Activated CD8-positive, alpha-beta memory T cell treated with anti-CD3 and anti-CD28 coated beads, Interleukin-2, amount 50 U/mL, for 4 hours (primary cell): ENCODE measurements around the gene SMYD5.
"Not testable (repeated sequence)": the region's sequence is repeated elsewhere in the genome, so short reads cannot be mapped to it uniquely, and the experiment has no call there.

Source experiments
- DNase-seq: peaks from one replicate; pipeline ENCODE4 v3.0.0-alpha.2; 2020

Gene SMYD5

DNA sequence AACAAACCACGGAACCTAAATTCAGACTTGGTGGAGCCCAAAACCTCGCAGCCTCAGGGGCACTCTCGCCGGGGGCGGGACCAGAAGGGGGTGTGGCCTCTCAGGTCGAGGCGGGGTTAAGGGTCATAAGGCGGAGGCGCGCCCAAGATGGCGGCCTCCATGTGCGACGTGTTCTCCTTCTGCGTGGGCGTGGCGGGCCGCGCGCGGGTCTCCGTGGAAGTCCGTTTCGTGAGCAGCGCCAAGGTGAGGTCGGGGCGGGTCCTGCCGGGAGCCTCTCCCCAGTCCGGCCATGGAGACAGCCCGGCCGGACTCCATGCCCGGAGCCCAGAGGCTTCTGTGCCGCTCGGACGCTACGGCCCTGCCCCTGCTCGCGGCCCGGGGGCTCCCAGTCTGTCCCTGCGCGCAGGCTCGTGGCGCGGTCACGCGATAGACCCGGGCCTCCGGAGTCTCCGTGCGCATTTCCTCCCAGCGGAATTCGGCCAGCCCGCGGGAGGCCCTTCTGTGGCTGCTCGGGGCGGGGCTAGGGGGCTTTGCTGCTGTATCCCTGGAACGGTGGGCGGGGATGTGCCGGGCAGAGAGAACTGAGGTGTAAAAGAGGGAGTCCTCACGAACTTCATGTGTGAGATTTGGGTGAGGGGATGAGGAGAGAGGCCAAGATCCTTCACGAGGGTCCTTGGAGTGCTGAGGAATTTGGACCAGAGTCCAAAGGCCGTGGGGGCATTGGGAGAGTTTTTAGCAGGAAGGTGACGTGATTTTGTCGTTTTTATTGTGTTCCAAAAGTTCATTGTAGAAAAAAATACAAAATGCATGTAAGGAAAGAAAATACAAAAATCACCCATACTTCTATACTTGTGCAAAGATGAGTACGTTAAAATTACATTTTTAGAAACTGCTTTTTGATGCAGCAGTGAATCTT, at the start of gene SMYD5:
TSS of gene SMYD5 (plus strand) at position 126 of the 916 bp plus-strand sequence. CDS start at position 148, 22 bp downstream.
- DNase-seq, result peak; percentile 94

DNA sequence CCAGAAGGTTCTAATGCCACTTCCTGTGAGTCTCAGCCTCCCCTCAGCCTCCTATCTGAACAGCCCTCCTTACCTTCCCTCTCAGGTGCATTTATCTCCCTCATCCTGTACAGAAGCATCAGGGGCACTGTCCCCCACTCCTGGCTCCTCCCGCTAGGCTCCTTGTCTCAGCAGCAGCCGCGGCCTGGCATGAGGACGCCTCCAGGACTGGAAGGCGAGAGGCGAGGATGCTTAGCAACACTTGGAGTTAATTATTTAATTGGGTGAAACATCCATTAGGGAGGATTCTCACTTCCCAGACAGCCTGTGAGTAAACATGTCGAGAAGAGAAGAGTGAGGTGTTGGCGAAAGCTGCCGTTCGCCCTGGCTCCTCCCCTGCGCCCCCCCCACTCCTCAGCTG, 48.1 kb upstream of the SMYD5 start:
- not testable (repeated sequence) for DNase-seq

DNA sequence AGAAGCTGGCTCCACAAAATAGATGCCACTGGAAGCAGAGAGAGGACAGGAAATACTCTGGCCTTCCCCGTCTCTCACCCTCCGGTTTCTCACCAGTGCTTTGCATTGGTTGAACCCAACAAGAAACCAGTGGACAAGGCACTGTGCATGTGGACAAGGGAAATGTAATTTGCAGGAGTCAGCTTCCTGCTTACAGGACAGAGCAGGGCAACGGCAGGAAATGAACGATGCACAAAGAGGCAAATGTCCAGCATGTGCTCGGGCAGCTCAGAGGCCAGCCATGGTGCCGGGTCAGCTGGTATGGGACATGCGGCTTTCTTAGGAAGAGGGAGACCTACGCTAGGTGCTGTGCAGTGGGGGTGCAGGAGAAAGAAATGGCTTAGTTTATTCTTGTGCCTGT, 47.2 kb upstream of the SMYD5 start:
- not testable (repeated sequence) for DNase-seq

DNA sequence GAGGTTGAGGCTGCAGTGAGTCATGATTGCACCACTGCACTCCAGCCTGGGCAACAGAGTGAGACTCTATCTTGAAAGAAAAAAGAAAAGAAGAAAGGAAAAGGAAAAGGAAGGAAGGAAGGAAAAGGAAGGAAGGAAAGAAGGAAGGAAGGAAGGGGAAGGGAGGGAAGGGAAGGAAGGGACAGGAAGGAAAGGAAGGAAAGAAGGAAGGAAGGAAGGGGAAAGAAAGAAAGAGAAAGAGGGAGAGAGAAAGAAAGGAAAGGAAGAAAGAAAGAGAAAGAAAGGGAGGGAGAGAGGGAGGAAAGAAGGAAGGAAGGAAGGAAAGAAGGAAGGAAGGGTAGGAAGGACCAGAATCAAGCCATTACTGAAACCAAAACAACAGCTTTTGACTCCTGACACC, 45.7 kb upstream of the SMYD5 start:
- DNase-seq, result not testable (repeated sequence)

DNA sequence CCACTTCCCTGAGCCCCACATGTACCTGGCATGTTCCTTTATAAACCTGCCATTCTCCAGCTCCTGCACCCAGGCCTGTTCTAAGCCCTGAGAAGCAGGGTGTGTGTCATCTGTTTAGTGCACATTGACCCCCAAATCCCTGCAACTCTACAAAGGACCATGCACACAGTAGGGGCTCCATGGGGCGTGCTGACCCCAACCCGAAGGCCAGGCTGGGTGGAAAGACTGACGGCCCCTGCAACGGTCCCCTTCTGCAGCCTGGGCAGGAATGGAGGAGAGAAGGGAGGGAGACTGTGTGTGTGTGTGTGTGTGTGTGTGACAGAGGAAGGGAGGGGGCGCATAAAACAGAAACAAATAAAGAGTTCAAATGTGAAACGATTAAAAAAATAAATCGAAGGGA, 43.7 kb upstream of the SMYD5 start:
- DNase-seq, result not testable (repeated sequence)

DNA sequence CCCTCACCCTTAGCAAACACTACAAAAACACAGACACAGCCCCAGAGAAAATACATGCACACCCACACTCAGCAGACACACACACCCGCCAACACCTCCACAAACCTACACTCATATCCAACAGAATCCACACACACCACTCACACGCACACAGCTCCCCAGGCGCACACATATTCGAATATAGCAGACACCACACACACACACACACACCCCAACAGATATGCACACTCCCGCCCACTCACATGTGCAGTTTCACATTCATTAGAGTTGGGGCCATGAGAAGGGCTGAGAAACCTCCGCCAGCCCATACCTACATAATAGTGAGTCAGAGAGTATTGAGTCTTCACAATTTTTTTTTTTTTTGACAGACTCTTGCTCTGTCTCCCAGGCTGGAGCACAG, 41.1 kb upstream of the SMYD5 start:
- no peak for DNase-seq

DNA sequence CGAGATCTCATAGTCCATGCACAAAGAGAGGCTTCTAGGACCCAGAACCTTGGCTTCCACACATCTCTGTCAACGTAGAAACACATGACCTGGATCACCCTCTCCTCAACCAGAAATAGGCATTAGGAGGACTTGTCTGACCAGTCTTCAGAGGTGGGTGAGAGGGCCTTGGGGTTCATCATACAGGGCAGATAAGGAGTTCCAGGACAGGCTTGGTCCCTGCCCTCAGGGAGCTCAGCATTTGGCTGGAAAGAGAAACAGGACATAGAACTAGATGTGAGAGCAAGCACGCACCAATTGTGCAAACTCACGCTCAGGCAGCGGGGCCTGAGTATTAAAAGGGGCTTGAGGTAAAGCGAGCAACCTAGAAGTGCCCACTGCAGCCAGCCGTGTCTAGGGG, 40.3 kb upstream of the SMYD5 start:
- DNase-seq, result no peak

DNA sequence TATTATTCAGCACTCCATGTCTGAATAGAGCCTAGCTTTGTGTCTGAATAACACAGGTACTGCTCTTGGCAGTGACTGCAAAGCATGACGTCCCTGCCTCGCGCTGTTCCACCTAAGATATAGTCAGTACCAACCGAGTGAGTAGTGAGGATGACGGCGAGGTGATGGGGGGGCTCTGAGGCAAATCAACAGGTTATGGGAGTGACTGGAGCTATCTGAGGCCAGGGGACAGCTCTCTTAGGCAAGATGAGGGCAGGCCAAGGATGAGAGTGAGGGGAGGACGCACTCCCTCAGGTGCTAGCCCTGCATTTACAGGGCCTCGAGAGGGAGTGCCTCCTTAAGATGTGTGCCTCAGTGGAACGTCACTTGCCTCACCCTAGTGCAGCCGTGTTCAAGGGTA, 39.8 kb upstream of the SMYD5 start:
- no peak for DNase-seq

DNA sequence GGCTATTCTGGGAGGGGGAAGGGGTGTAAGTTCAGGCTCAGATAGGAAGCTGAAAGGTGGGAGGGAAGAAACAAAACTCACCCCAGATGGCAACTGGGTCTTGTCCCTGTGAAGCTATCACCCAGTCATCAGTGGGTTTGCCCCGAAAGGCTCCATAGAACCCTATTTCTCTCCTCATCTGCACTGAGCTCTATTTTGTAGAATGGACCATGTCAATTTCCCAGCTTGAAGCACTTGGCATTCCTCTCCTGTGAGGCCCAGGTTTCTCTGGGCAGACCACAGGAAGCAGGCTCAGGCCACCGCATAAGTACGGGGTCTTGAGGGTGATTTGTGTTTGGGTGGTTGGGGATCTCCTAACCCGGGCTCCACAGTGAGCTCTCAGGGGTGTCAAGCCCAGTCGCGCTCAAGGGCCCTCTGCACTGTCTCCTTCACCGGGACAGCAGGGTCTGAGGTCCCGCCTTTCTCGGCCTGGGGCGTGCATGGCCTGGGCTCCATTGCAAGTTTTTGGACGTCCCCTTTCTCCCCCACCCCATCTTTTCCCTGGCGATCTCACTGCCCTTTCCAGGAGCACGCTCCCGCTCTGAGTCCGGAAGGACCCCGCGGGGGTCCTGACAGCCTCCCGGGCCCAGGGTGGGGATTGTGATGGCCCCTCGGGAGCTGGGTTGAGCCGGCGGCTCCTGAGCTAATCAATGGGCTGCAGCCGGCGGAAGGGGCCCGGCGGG, 38.9 kb upstream of the SMYD5 start:
- no peak for DNase-seq

DNA sequence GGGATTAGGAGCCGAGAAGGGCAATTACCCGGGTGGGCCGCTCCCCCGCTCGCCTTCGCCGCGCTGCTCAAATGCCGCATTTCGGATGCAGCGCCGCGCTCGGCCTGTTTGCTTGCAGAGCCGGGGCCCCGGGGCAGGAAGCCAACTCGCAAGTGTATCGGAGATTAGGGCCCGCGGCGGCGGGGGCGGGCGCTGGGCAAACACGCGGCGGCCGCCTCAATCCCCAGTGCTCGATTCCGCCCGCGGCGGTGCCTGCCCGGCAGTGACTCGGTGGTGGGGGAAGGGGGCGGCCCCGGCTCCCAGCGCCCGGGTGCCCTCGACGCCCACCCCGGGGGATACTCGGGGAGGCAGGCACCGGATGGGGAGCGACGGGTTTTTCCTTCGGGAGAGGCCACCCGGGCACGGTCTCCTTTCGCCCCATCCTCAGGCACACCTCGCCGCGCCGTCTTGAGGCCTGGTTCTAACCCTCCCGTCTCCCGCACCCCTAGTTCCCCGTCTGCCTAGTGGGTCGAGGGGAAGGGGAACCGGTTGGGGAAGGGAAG, 38.3 kb upstream of the SMYD5 start:
- peak; percentile 72 for DNase-seq

DNA sequence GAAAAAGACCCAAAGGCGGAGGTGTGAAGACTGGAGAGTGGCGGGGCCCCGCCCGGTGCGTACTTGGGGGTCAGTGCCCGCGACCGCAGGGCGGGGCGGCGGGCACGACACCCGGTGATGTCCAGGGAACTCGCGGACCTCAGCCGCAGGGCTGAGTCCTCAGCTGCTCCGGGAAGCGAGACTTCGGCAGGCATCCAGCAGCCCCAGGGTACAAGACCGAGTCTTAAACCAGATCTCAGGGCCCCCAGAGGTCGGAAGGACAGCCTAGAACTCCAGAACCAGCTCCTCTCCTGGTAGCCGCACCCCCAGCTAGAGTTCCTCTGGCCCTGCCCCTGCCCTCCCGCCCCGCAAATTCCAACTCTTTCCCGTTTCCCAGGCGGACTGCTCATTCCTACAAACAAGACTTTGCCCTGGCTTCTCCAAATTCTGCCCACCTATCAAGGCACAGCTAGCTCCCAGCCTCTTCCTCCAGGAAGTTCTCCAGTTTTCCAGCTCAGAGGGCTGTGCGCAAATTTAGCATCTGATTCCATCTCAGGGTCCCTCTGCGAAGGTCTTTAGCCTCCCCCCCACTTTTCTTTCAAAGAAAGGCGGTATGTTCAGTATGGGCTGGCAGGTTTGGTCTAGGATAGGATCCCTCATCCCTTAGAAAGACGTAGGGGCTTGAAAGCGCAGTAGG, 37.7 kb upstream of the SMYD5 start:
- no peak for DNase-seq

DNA sequence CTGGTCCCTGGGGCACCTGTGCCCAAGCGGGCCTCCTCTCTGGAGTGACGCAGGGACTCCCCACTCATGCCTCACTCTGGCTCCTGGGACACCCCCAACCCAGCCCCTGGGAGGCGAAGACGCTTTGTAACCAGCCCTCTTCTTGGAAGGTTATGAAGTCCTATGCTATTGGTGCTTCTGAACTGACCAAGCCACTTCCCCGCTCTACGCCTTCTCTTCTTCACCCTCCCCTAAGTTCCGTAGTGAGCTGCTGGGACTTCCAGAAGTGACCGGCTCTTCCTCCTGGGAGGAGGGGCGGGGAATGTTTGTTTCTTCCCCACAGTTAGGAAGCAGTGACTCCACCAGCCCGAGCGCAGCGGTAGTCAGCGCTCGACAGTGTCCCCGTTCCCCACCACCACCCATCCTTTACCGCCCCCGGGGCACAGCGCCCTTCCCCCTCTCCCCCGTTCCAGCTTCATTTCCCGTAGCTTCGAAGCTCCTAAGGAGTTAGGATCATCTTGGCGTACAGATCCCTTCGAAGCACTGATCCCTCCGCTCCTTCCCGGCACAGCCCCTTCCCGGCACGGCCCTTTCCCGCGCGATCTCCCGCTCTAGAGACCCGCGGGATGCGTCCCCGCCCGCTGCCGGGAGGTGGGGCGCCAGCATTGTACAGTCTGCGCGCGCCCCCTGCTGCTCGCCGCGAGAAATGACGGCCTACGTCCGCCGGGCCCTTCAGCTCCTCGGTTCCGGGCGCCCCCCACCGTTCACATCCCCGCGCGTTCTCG, 37.0 kb upstream of the SMYD5 start:
- peak; percentile 92 for DNase-seq

DNA sequence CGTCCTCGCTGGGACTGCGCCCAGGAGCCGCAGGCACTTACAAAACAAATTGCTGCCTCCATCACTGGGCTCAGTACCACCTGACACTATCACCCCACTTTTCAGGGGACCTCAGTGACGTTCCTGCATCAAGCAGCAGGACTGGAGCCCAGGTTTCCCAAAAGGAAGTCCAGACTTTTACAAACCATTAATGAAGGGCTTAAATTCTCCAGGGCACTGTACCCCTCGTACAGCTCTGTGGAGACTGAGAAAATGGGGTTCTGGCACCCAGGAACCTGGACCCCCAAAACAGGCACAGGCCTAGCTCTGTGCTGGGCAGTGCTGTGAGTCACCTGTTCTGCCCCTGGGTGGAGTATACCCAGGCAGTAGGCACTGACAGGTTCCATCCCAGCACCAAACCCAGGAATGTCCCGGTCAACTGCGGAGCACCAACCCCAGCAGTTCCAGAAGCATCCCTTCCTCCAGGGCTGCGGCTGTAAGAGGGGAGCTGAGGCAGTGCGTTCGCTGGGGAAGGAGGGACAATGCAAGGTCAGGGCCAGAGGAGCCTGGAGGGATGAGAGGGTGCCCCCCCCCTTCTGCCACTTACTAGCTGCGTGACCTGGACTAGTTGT, 36.3 kb upstream of the SMYD5 start:
- DNase-seq, result no peak

DNA sequence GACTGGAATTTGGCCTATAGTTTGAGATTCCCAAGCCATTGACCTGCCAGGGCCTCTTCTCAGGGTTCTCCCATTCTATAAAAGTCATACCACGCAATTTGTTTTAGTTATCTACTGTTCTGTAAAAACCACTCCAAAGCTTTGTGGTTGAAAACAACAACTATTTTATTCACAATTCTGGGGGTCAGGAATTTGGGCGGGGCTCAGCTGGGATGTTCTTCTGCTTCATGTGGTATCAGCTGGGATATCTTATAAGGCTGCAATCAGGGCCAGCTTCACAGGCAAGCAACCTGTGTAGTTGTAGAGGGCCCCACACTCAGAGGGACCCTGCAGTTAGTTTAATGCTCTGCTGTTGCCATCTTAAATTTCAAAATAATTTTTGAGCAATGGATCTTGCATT, 28.1 kb upstream of the SMYD5 start:
- no peak for DNase-seq

DNA sequence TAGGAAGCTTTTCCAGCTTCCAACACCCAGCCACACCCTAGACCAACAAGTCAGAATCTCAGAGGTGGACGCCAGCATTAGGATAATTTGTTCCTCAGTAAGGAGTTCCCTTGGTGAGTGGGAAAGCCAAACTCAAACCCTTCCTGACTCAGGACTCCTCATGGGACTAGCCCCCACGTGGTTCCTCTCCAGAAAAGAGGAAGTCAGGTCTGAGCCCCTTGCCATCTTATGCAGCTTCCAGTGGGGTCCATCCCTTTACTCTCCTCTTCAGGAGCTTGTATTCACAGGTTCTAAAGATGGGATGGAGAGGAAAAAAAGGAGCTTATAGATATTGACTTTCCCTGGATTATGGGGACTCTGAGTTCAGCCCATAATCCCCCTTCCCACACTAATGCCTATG, 26.5 kb upstream of the SMYD5 start:
- DNase-seq, result no peak

DNA sequence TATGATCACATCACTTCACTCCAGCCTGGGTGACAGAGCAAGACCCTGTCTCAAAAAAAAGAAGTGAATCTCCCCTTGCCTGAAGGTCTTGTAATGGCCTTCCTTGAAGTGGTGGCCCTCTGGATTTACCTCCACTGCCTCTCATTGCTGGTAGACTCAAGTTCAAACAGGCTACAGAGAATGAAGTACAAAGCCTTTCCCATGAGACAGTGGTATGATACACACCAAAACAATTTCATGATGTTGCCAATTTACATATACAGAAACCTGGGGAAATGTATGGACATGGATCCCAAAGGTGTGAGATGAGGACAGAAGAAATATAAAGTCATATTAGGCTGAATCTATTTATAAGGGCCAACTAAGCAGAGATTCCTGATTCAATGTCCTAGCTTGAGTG, 16.5 kb upstream of the SMYD5 start:
- no peak for DNase-seq

DNA sequence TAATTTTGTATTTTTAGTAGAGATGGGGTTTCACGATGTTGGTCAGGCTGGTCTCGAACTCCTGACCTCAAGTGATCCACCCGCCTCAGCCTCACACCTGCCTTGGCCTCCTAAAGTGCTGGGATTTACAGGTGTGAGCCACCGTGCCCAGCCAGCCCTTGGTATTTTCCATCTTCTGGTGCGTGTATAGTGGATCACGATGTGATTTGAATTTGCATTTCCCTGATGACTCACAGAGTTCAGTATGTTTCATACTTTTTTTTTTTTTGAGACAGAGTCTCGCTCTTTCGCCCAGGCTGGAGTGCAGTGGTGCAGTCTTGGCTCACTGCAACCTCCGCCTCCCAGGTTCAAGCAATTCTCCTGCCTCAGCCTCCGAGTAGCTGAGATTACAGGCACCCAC, 13.8 kb upstream of the SMYD5 start:
- not testable (repeated sequence) for DNase-seq

DNA sequence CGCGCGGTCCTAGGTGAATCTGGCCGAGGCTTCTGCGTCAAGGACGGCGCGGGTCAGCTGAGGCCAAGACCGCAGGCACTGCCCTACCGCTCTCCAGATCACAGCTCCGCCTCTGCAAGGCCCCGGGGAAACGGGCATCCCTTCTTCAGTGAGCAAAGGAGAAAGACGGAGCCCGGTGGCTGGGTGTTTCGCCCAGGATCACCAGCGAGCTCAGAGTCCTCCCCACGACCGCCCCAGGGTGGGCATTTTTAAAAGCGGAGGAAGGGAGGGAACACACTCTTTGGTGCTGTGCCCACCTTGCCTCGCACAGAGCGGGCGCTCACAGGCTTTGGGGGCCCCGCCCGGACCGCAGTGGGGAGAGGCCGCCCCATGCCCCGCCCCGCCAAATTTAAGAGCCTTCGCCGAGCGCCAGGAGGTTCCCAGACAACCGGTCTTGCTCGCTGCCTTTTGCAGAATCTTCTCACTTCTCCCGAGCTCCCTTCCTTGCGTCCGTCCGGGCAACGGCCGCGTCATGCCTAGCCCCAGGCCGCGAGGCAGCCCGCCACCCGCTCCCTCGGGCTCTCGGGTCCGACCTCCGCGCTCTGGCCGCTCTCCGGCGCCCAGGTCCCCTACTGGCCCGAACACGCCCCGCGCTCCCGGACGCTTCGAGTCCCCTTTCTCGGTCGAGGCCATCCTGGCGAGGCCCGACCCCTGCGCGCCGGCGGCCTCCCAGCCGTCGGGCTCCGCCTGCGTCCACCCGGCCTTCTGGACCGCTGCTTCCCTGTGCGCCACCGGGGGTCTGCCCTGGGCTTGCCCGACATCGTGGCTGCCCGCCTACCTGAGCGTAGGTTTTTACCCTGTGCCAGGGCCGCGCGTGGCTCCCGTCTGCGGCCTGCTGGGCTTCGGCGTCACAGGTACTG, 11.6 kb upstream of the SMYD5 start, which contains the start of gene NOTO:
TSS of gene NOTO (plus strand) at position 419 of the 899 bp plus-strand sequence. CDS start at position 512, 93 bp downstream.
- no peak for DNase-seq

DNA sequence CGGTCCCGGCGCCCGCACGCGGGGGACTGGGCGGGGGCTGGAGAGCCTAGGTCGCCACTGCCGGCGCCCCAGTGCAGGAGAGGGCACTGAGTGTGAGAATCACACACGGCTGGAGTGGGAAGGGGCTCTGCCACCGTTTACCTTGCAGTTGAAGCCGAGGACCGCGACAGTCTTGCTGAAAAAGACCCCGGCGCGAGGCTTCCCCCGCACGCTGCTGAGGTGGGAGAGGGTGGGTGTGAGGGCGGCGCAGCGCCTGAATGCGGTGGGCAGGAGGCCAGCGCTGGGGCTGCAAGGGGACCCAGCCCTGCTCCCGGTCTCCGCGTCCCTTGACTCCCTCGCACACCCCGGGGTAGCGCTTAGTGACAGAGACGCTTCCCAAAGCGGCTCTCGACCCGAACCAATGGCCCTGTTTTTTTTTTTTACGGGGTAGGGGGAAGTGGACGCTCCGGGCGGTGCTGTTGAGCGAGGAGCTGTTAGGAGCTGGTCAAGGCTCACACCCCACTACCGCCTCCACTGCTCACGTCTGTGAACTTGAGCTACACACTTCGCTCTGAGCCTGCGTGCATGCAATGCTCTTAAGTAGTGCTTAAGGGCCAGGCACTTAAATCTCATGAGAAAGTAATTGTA, 10.9 kb upstream of the SMYD5 start:
- no peak for DNase-seq

DNA sequence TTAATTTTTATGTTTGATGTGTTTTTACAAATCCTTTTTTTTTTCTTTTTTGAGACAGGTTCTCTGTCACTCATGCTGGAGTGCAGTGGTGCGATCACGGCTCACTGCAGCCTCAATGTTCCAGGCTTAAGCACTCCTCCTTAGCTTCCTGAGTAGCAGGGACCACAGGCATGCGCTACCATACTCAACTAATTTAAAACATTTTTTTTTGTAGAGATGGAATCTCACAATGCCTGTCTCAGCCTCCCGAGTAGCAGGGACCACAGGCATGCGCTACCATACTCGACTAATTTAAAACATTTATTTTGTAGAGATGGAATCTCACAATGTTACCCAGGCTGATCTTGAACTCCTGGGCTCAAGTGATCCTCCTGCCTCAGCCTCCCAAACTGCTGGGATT, 8.4 kb upstream of the SMYD5 start:
- DNase-seq, result no peak
